HG03460 (cell line): Measurements from ENCODE around the gene PRR30.
"Not testable (repeated sequence)": the region's sequence is repeated elsewhere in the genome, so short reads cannot be mapped to it uniquely, and the experiment has no call there.

Experiments used
- ATAC-seq: cut with Tn5 transposase; IDR thresholded peaks from one replicate; pipeline ENCODE4 v1.9.1; 2021; ENCODE audit not compliant: unreplicated experiment

Gene PRR30

GRCh38 chr2:27130396-27130795 is 8.8 kb downstream of the PRR30 start:
- no peak for ATAC-seq

GRCh38 chr2:27128668-27129571 is 10.3 kb downstream of the PRR30 start:
- no peak for ATAC-seq

GRCh38 chr2:27127883-27128667 is 11.1 kb downstream of the PRR30 start:
- no peak for ATAC-seq

GRCh38 chr2:27126252-27126710 is 12.9 kb downstream of the PRR30 start:
- ATAC-seq, result no peak

DNA sequence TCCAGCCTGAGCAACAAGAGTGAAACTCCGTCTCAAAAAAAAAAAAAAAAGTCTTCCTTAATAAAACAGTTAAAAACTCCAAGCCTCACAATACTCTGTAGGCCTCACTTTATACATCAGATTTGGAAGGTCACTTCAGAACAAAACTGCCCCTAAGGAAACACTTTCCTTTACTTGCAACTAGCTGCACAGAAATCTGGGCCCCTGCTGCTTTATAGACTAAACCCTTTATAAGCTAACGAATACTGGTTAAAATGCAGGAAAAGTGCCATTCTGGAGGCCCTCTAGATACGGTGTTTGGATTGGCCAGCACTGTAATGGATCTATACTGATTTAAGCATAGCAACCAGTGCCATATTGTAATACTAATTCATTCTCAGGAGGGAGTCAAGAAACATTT is 14.1 kb downstream of the PRR30 start:
- no peak for ATAC-seq

DNA sequence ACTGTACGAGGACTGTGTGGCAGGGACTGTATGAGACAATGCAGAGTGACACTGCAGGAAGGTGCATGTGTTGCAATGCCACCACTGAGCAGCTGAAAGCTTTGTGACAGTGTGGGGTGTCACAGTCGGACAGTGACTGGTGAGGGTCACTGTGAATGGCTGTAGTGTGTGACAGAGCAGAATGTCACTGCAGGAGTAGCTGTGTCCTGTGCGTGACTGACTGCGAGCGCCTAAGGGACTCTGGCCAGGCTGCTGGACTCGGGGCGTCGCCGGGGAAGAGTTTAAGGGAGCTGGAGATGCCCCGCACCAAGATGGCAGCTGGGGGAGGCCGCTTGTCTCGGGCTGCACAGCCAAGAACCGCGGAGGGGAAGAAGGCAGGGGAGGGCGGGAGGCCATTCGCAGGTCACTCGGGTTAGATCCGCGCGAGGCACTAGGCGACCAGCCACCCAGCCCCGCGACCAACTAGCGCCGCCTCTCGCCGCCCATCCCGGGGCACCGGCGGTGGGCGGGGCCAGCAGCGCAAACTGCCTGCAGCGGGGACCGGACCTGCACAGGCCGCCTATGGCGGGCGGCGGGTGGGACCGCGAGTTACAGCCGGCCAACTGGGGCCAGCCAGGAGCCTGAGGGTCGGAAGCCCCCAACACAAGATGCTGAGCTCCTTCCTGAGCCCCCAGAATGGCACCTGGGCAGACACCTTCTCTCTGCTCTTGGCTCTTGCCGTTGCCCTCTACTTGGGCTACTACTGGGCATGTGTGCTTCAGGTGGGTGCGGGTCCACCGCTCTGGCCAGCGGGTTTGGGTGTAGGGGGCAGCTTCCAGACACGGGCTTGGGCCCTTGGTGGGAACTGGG is 15.7 kb downstream of the PRR30 start, which contains the start of gene ABHD1:
TSS of gene ABHD1 (plus strand) at position 514 of the 849 bp plus-strand sequence. CDS start at position 648, 134 bp downstream.
- ATAC-seq, result no peak

DNA sequence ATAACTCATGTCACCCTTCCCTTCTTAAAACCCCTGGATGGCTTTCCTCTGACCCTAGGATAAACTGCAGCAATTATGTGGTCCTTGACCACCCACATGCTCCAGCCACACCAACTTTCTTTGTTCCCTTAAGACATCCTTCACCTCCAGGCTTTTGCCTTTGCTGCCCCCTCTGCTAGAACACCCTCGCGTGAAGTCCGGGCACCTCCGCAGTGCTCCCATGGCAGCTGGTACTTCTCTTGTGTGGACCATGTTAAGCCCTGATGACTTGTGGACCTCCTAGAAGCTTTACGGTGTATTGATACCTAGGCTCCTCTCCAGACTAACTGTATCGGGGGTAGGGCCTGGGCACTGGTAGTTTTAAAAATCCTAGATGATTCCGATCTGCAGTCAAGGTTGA is 16.4 kb downstream of the PRR30 start:
- no peak for ATAC-seq

GRCh38 chr2:27121906-27122305 is 17.3 kb downstream of the PRR30 start:
- no peak for ATAC-seq

DNA sequence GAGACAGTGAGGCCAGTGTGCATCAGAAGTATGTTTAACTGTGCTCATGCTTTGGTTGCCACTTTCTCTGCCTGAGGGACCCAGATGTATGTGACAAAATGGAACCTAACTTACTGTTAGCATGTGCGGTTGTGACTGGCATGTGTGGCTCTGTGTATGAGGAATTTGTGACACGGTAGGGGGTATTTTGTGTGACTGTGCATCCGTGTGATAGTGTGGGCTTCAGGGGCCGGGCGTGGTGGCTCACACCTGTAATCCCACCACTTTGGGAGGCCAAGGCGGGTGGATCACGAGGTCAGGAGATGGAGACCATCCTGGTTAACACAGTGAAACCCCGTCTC is 19.9 kb downstream of the PRR30 start:
- not testable (repeated sequence) for ATAC-seq

DNA sequence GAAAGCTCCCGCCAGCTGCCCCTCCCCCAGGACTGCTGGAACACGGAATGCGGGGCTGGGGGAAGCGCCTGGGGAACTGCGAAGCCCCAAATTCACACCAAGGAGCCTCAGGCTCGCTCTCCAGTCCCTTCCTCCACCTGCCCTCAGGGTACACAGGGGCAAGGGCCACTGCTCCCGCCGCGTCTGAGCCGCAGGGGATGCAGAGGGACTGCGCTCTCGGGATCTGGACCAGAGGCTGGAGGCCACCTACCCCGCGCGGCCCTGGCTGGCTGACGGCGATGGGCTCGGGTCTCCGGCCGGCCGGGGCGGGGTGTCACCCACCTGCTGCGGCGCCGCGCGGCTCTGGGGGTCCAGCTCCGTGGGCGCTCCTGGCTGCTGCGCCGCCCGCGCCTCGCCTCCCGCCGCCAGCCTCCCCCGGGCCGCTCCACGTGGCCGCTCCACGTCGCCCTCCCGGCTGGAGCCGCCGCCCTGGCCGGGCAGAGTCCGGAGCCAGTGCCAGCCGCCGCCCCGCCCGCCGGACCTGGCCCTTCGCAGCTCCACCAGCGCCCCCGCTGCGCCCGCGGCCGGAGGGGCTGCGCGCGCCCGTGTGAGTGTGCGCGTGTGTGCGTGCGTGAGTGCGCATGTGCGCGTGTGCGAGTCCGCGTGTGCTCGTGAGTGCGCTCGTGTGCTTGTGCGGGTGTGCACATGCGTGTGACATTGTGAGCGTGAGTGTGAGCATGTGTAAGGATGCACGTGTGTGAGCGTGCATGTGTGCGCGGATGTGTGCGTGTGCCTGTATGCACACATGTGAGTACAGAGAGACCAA is 20.5 kb downstream of the PRR30 start, which contains the start of gene CGREF1:
TSS of gene CGREF1 (minus strand) at position 604 of the 805 bp plus-strand sequence. CDS start 14,762 bp downstream, outside the sequence.
- no peak for ATAC-seq

DNA sequence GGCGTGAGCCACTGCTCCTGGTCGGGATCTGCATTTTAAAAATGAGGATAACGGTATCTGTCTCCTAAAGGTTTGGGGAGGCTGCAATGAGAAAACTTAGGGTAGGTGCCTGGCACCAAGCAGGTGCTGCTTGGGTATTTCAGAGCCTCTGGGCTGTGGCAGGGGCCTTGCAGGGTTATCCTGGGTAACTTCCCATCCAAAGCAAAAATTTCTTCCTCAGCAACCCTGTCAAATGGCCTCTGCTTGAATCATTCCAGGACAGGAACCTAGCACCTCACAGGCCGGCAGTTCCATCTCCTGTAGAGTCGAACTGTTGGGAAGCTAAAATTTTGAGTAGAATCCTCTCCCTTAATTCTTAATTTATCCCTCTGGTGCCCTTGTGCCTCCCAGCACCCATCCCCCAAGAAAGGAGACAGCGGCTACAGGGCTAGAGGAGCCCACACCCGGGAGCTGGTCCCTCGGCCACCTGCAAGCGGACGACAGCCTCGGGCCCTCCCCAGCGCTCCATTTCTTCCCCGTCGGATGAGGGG is 21.1 kb downstream of the PRR30 start:
- no peak for ATAC-seq

DNA sequence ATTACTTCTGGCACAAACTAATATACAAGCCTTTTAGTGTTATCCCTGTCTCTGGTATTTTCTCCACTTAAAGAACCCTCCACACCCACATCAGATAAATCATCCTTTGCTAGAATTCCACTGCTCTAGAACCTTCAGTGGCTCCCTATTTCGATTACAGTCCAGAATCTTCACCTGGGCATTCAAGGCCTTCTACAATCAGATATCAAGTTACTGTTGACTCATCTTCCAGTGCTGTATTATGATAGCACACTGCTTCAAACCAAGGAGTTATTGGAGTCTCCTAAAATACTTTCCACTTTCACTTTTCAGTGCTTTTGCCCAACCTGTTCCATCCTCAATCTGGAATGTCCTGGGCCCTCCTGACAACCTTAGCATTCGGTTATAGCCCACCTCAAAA is 23.7 kb downstream of the PRR30 start:
- ATAC-seq, result no peak

GRCh38 chr2:27111392-27112078 is 27.7 kb downstream of the PRR30 start:
- ATAC-seq, result not testable (repeated sequence)

DNA sequence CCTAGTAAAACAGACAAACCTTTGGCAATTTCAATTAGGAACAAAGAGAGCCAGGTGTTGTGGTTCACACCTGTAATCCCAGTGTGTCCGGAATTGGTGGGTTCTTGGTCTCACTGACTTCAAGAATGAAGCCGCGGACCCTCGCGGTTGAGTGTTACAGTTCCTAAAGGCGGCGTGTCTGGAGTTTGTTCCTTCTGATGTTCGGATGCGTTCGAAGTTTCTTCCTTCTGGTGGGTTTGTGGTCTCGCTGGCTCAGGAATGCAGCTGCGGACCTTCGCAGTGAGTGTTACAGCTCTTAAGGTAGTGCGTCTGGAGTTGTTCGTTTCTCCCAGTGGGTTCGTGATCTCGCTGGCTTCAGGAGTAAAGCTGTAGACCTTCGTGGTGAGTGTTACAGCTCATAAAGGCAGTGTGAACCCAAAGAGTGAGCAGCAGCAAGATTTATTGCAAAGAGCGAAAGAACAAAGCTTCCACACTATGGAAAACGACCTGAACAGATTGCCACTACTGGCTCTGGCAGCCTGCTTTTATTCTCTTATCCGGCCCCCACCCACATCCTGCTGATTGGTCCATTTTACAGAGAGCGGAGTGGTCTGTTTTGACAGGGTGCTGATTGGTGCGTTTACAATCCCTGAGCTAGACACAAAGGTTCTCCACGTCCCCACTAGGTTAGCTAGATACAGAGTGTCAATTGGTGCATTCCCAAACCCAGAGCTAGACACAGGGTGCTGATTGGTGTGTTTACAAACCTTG is 28.4 kb downstream of the PRR30 start:
- not testable (repeated sequence) for ATAC-seq

GRCh38 chr2:27109083-27109482 is 30.1 kb downstream of the PRR30 start:
- no peak for ATAC-seq

DNA sequence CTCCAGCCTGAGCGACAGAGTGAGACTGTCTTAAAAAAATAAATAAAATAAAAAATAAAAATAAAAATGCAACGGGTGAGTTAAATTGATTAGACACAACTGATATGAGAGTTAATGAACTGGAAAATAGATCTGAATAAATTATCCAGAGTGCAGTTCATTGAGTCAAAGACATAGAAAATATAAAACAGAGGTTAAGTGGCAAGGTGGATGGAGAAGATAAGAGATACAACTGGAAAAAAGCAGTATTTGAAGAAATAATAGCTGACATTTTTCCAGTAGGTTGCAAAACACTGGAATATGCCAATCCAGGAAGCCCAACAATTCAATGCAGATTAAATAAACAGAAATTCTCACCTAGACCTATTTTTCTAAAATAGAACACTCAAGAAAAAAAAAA is 31.0 kb downstream of the PRR30 start:
- ATAC-seq, result no peak

DNA sequence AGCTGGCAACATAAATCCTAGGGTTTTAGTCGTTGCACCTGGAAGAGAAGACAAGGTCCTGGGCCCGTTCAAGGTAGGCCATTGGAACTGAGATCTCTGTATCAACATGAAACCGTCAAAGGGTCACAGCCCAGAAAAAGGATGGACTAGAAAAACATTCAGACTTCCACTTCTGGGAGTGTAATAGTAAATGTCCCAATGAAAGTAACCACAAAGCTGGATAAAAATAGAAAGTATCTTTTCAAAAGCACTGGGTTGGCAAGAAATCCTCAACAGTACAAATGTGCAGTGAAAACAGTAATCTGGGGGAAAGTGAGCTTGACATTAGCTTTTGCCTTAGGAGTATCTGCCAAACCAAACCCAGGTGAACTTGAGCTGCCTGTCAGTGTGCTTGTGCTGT is 33.2 kb downstream of the PRR30 start:
- no peak for ATAC-seq

GRCh38 chr2:27102329-27102728 is 36.9 kb downstream of the PRR30 start:
- no peak for ATAC-seq
